Epithelial cell of esophagus (primary cell): ENCODE measurements around the gene CLASP2.

Experiments used
- DNase-seq: peaks from one replicate; pipeline ENCODE4 v3.0.0; 2010; ENCODE audit warnings: low read depth
- H3K4me3 ChIP-seq: 2 replicates; pipeline ENCODE4 v1.5.1; 2011; ENCODE audit warnings: mild to moderate bottlenecking, low read length, control low read depth
- TF ChIP-seq, protein P1 (sequence below): IDR thresholded peaks from 2 replicates; pipeline ENCODE4 v1.5.1; 2011; ENCODE audit warnings: low read depth, mild to moderate bottlenecking, low read length, control low read depth, inconsistent platforms; ENCODE audit not compliant: insufficient read depth; ENCODE audit errors: missing control alignments

Gene CLASP2

DNA sequence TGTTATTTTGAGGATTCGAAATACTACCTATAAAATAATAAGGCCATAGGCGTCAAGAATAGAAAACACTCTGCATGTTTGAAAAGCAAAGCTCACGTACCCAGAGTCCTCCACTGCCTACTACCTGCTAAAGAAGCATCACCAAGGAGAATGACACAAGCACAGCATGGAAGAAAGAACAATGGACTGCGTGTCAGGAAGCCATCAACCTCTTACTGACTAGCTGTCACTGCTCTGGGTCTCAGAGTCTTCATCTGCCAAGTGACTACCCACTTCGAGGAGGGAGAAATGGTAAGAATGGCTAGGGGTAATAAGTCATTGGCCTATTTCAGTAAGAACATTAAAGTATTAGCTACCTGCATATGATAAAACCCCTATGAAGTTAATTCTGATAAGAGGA, 49.4 kb downstream of the CLASP2 start:
- TF ChIP-seq, protein P1, sequence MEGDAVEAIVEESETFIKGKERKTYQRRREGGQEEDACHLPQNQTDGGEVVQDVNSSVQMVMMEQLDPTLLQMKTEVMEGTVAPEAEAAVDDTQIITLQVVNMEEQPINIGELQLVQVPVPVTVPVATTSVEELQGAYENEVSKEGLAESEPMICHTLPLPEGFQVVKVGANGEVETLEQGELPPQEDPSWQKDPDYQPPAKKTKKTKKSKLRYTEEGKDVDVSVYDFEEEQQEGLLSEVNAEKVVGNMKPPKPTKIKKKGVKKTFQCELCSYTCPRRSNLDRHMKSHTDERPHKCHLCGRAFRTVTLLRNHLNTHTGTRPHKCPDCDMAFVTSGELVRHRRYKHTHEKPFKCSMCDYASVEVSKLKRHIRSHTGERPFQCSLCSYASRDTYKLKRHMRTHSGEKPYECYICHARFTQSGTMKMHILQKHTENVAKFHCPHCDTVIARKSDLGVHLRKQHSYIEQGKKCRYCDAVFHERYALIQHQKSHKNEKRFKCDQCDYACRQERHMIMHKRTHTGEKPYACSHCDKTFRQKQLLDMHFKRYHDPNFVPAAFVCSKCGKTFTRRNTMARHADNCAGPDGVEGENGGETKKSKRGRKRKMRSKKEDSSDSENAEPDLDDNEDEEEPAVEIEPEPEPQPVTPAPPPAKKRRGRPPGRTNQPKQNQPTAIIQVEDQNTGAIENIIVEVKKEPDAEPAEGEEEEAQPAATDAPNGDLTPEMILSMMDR, result no peak
- no peak overlapping the region for H3K4me3 ChIP-seq
- no peak for DNase-seq

- TF ChIP-seq, protein P1, result no peak
- no peak overlapping the region for H3K4me3 ChIP-seq
- DNase-seq, result peak; percentile 20
Observed at GRCh38 chr3:33665294-33665693, 52.8 kb downstream of the CLASP2 start.

DNA sequence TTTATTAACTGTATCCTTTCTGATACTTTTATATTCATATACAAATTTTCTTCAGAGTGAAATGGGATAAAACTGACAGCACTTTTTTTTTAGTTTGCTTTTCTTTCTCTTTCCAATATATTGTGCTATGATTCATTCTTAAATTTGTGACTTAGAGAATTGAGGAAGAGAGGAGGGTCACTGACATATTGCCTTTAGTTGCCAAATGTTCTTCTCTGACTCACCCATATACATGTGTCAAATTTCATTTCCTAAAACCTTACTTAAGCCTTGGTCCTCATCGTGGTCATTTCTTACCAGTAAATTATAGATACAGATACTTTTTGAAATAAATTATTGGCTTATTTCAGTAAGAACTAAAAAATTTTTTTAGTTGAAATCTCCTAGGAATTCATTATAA, 53.9 kb downstream of the CLASP2 start:
- DNase-seq, result peak; percentile 73
- H3K4me3 ChIP-seq, result no peak overlapping the region
- TF ChIP-seq, protein P1, result no peak

- TF ChIP-seq, protein P1, result no peak
Observed at GRCh38 chr3:33663042-33663441, 55.0 kb downstream of the CLASP2 start.

DNA sequence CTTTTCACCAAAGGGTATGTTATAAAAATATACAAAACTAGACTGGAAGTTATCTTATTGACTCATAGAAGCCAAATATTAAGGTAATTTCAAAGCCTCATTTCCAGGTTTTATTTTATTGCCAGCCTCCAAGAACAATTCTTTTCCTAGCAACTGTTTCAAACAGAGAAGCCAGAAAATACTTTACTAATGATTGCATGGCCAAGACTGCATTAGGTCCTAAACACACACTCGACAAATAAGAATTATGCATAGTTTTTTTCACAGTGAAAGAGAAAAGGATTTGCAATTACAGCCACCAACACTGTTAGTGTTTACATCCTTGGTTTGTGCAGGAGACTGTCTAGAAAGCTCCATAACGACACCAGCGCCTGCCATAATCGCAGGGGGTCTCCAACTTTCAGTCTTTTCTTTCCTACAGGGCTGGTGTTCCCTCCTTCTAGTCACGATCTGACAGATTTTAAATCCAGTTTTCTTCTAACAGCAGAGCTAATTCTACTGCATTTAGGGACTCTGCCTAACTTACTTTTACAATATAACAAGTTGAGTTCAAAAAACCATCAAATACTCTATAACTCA, 58.1 kb downstream of the CLASP2 start:
- no peak for DNase-seq
- peak overlapping the region; percentile 24 for H3K4me3 ChIP-seq
- TF ChIP-seq, protein P1, result no peak

More at GRCh38 chr3:33663042-33663441, 55.0 kb downstream of the CLASP2 start:
- no peak overlapping the region for H3K4me3 ChIP-seq
- no peak for DNase-seq

GRCh38 chr3:33658991-33659848, 58.8 kb downstream of the CLASP2 start:
- DNase-seq, result peak; percentile 54

More at GRCh38 chr3:33658991-33659848, 58.8 kb downstream of the CLASP2 start:
- peak overlapping the region; percentile 24 for H3K4me3 ChIP-seq
- TF ChIP-seq, protein P1, result no peak
